Endothelial cell of umbilical vein (primary cell): ENCODE results near the gene RPRD2. TPM values are rescaled to one million over a fixed set of nuclear protein-coding genes. Genes with fewer than 3 reads are reported as not detected.

Experiments
- BruUV-seq: library from RNA; stranded (reverse); fragments of 400-500 nt; replicated peaks from 2 replicates; lab custom pipeline; 2021; lab: Mats Ljungman, UMichigan
- CTCF ChIA-PET: fragments of 300-600, 350-600 bp; sonication (Branson Sonifier 250); formaldehyde crosslinking; loops from one replicate; lab custom pipeline; 2021; ENCODE audit warnings: antibody characterized with exemption, inconsistent platforms; lab: Charles Lee
- POLR2A ChIA-PET: fragments of 300-600, 350-600 bp; sonication (Branson Sonifier 250); formaldehyde crosslinking; loops from one replicate; lab custom pipeline; 2021; ENCODE audit warnings: antibody characterized with exemption, inconsistent platforms; lab: Charles Lee
- DNase-seq: peaks from one replicate; pipeline ENCODE4 v3.0.0-alpha.2; 2011; ENCODE audit warnings: low read depth, low spot score
- FAIRE-seq: peaks from 2 replicates; lab custom pipeline; 2011; peaks lifted over from hg19 to GRCh38; lab: Jason Lieb, UNC
- H2AFZ ChIP-seq: 2 replicates; pipeline ENCODE4 v1.6.0; 2012; ENCODE audit warnings: low read depth, low read length, control low read depth, inconsistent platforms
- H3K27ac ChIP-seq: 2 replicates; pipeline ENCODE4 v1.5.1; 2011; ENCODE audit warnings: low read depth, mild to moderate bottlenecking, control low read depth, low read length, moderate library complexity; ENCODE audit not compliant: insufficient read depth
- H3K27me3 ChIP-seq, 2 experiments: 2 replicates each; pipeline versions ENCODE4 v1.6.0 to v1.6.1; 2011; ENCODE audit warnings: low read length in 2 of 2, mixed read lengths in 1 of 2; ENCODE audit not compliant: control insufficient read depth in 2 of 2, insufficient read depth in 2 of 2
- H3K36me3 ChIP-seq, 2 experiments: 2 replicates in 1 of 2; 3 replicates in 1 of 2; pipeline ENCODE4 v1.5.1; 2011; ENCODE audit warnings: low read length in 2 of 2, mild to moderate bottlenecking in 1 of 2, moderate library complexity in 1 of 2; ENCODE audit not compliant: control insufficient read depth in 2 of 2, insufficient read depth in 2 of 2; ENCODE audit errors: extremely low read depth in 1 of 2
- H3K4me1 ChIP-seq: 3 replicates; pipeline ENCODE4 v1.5.1; 2011; ENCODE audit warnings: mild to moderate bottlenecking, low read length; ENCODE audit not compliant: control insufficient read depth, insufficient read depth; ENCODE audit errors: extremely low read depth
- H3K4me2 ChIP-seq: 2 replicates; pipeline ENCODE4 v1.6.1; 2011; ENCODE audit warnings: low read length, control low read depth, mixed read lengths; ENCODE audit not compliant: insufficient read depth
- H3K4me3 ChIP-seq, 3 experiments: fragments of 200-600 bp in 1 of 3; sonication (generic), shearing (Covaris generic) in 1 of 3; replicated peaks in 1 of 3; 2 replicates each; pipeline ENCODE4 v1.5.1; 2011 to 2016; ENCODE audit warnings: control low read depth in 3 of 3, low read length in 3 of 3, mild to moderate bottlenecking in 2 of 3, inconsistent platforms in 1 of 3, low read depth in 1 of 3, moderate library complexity in 1 of 3; ENCODE audit not compliant: insufficient read depth in 1 of 3
- H3K79me2 ChIP-seq: 2 replicates; pipeline ENCODE4 v1.6.0; 2012; ENCODE audit warnings: low read length, inconsistent platforms; ENCODE audit not compliant: control insufficient read depth, insufficient read depth
- H3K9ac ChIP-seq: replicated peaks from 2 replicates; pipeline ENCODE3; 2011; ENCODE audit warnings: low read length, control low read depth; ENCODE audit not compliant: insufficient read depth; ENCODE audit errors: extremely low read depth
- H3K9me1 ChIP-seq: replicated peaks from 3 replicates; pipeline ENCODE4 v1.6.0; 2011; ENCODE audit warnings: mild to moderate bottlenecking, low read length; ENCODE audit not compliant: control insufficient read depth, insufficient read depth; ENCODE audit errors: extremely low read depth
- H3K9me3 ChIP-seq: replicated peaks from 2 replicates; pipeline ENCODE4 v1.5.1; 2012; ENCODE audit warnings: low read length, inconsistent platforms; ENCODE audit not compliant: control insufficient read depth, insufficient read depth
- H4K20me1 ChIP-seq: replicated peaks from 2 replicates; pipeline ENCODE3; 2011; ENCODE audit warnings: mild to moderate bottlenecking, low read length; ENCODE audit not compliant: control insufficient read depth, insufficient read depth; ENCODE audit errors: extremely low read depth
- CTCF ChIP-seq, 2 donors: IDR thresholded peaks; 1 replicate in 1 of 2; 2 replicates in 1 of 2; pipeline ENCODE4 v1.5.1; 2011; ENCODE audit warnings: low read length in 2 of 2, mild to moderate bottlenecking in 2 of 2, moderate library complexity in 2 of 2, control low read depth in 1 of 2, inconsistent platforms in 1 of 2, low read depth in 1 of 2; ENCODE audit not compliant: insufficient read depth in 1 of 2; ENCODE audit errors: extremely low read depth in 1 of 2
- EZH2 ChIP-seq: IDR thresholded peaks from 2 replicates; pipeline ENCODE4 v1.6.1; 2012; ENCODE audit warnings: borderline replicate concordance, low read depth, mild to moderate bottlenecking, moderate library complexity, low read length, inconsistent platforms; ENCODE audit not compliant: severe bottlenecking
- FOS ChIP-seq: IDR thresholded peaks from 2 replicates; pipeline ENCODE4 v1.6.1; 2011; ENCODE audit warnings: mild to moderate bottlenecking, low read length, moderate library complexity, borderline replicate concordance; ENCODE audit not compliant: insufficient read depth
- GATA2 ChIP-seq: IDR thresholded peaks from 2 replicates; pipeline ENCODE4 v1.7.0; 2011; ENCODE audit warnings: low read depth, mild to moderate bottlenecking, moderate library complexity, mixed read lengths, low read length; ENCODE audit not compliant: insufficient read length, insufficient read depth
- JUN ChIP-seq: IDR thresholded peaks from 2 replicates; pipeline ENCODE4 v1.6.1; 2011; ENCODE audit warnings: borderline replicate concordance, low read depth; ENCODE audit not compliant: insufficient read length, insufficient read depth
- MAX ChIP-seq: IDR thresholded peaks from 2 replicates; pipeline ENCODE4 v1.6.1; 2011; ENCODE audit not compliant: insufficient read depth, insufficient read length
- MYC ChIP-seq: IDR thresholded peaks from one replicate; pipeline ENCODE4 v1.6.1; 2011; ENCODE audit warnings: mild to moderate bottlenecking, low read depth, low read length
- POLR2A ChIP-seq: IDR thresholded peaks from 2 replicates; pipeline ENCODE4 v1.6.1; 2012; ENCODE audit warnings: low read depth, mild to moderate bottlenecking, control low read depth, low read length
- POLR2AphosphoS5 ChIP-seq: IDR thresholded peaks from 2 replicates; pipeline ENCODE4 v1.6.1; 2012; ENCODE audit warnings: low read depth, mild to moderate bottlenecking, control low read depth, low read length, moderate library complexity; ENCODE audit not compliant: insufficient read depth
- dilution Hi-C: fragments of 300-500 bp; cut with MboI; formaldehyde crosslinking; loops from one replicate; pipeline ENCODE4 v1.15.0; 2019; ENCODE audit warnings: low sequenced_read_pairs; ENCODE audit not compliant: extremely low pct_ligation_motif_present
- intact Hi-C: fragments of 100-400 bp; cut with micrococcal nuclease; formaldehyde crosslinking; loops from one replicate; pipeline ENCODE4 v1.10.0; 2022
- polyA plus RNA-seq, 4 experiments: library from polyadenylated mRNA; depleted of rRNA in 3 of 4; stranded (reverse) in 3 of 4; unstranded in 1 of 4; fragments of >200 nt; gene quantifications; 2 replicates each; pipeline versions ENCODE4 v1.2.1 to v1.2.3, GENCODE V29; 2011 to 2012; ENCODE audit warnings: missing spikeins in 1 of 4
- total RNA-seq: library from RNA; stranded (reverse); gene quantifications from 2 replicates; pipeline ENCODE4 v1.2.3, GENCODE V29; 2021

RPRD2 gene
- total and polyA plus RNA-seq, 2 donors (not counting 3 experiments of a cell fraction or from before 2014, with no cell fraction given): 12.9 to 23.9 TPM

GRCh38 chr1:150387200-150387599, 23.3 kb downstream of the RPRD2 start:
- TF ChIP-seq FOS (no peak), MAX (no peak), MYC (no peak), POLR2AphosphoS5 (no peak)
- no peaks in the 10 kb centered on the region for H3K9me1 ChIP-seq
- intact Hi-C loops: no loop called here
- FAIRE-seq (no peak), DNase-seq (no peak)
- H3K9me3 ChIP-seq: no peaks in the 10 kb centered on the region
- dilution Hi-C loops: no loop called here
- no peak overlapping the region for H2AFZ ChIP-seq
- H3K36me3 ChIP-seq: no peaks in the 10 kb centered on the region
- H3K9ac ChIP-seq: no peak overlapping the region
- no TSS peak for BruUV-seq
- peaks cover 3% of the 10 kb centered on the region for H4K20me1 ChIP-seq
- ChIA-PET CTCF (interaction anchor here (1.0 kb wide), 1 partner anchor 11 kb away, joined by 3 read pairs; no protein-coding TSS in a partner anchor), POLR2A (no interaction called here)
- H3K79me2 ChIP-seq: peaks cover 66% of the 10 kb centered on the region
- H3K4me2 ChIP-seq: no peak overlapping the region
- no peak overlapping the region for H3K27ac ChIP-seq
- H3K4me1 ChIP-seq: no peaks in the 10 kb centered on the region
- no peak overlapping the region for H3K4me3 ChIP-seq
- H3K27me3 ChIP-seq: no peaks in the 10 kb centered on the region

GRCh38 chr1:150388241-150388640, 24.3 kb downstream of the RPRD2 start:
- Histone ChIP-seq H3K9me1 (no peaks in the 10 kb centered on the region), H2AFZ (no peak overlapping the region), H3K4me2 (no peak overlapping the region), H4K20me1 (peaks cover 3% of the 10 kb centered on the region), H3K9me3 (no peaks in the 10 kb centered on the region), H3K27me3 (no peaks in the 10 kb centered on the region), H3K4me1 (no peaks in the 10 kb centered on the region), H3K79me2 (peaks cover 63% of the 10 kb centered on the region), H3K27ac (no peak overlapping the region), H3K36me3 (no peaks in the 10 kb centered on the region), H3K9ac (no peak overlapping the region), H3K4me3 (no peak overlapping the region)
- FAIRE-seq: peak; percentile 63
- TF ChIP-seq CTCF (IDR thresholded peaks at IDR 0.05; ENCODE audit: extremely low read depth in 1 of 2, insufficient read depth in 1 of 2, low read depth in 1 of 2, low read length in 2 of 2) (no peak), GATA2 (no peak), MYC (no peak), JUN (no peak), EZH2 (no peak), MAX (no peak), POLR2AphosphoS5 (no peak), POLR2A (no peak), FOS (no peak)
- dilution Hi-C loops: no loop called here
- CTCF ChIA-PET: interaction anchor here (0.9 to 1.7 kb wide), 2 partner anchors 11 to 16 kb away, joined by 3 to 4 read pairs; no protein-coding TSS in a partner anchor
- intact Hi-C loops: no loop called here
- BruUV-seq: no TSS peak
- POLR2A ChIA-PET: no interaction called here
- no peak for DNase-seq
